GM12874 (cell line): Measurements from ENCODE around the gene WNT4.

Experiments used
- CTCF ChIP-seq: IDR thresholded peaks from 2 replicates; pipeline ENCODE4 v1.5.1; 2011; ENCODE audit warnings: low read depth, mild to moderate bottlenecking, control low read depth, low read length, moderate library complexity; ENCODE audit not compliant: insufficient read depth

Gene WNT4

GRCh38 chr1:22127248-22127647 is 15.6 kb downstream of the WNT4 start:
- no peak for TF ChIP-seq CTCF

- no peak for TF ChIP-seq CTCF
These were observed 16.4 kb downstream of the WNT4 start for GRCh38 chr1:22126531-22126930.

- no peak for TF ChIP-seq CTCF
These were observed 18.2 kb downstream of the WNT4 start for GRCh38 chr1:22124592-22125229.

GRCh38 chr1:22123901-22124404 is 18.9 kb downstream of the WNT4 start:
- no peak for TF ChIP-seq CTCF

GRCh38 chr1:22123071-22123390 is 19.9 kb downstream of the WNT4 start:
- TF ChIP-seq CTCF: no peak

- TF ChIP-seq CTCF: no peak
These were observed 20.4 kb downstream of the WNT4 start for GRCh38 chr1:22122273-22123070.

- TF ChIP-seq CTCF: no peak
These were observed 21.4 kb downstream of the WNT4 start for GRCh38 chr1:22121421-22121911.
